Esophagus muscularis mucosa (tissue), 4 donors: ENCODE data around the gene GALNT13. TPM values are rescaled to one million over a fixed set of nuclear protein-coding genes. Genes with fewer than 3 reads are reported as not detected.

Source experiments
- DNase-seq: peaks from one replicate; pipeline ENCODE4 v3.0.0-alpha.2; 2017; ENCODE audit errors: extremely low spot score
- H3K27ac ChIP-seq, 4 donors: fragments of 200-600 bp; sonication (generic); replicated peaks in 1 of 4; 1 replicate in 3 of 4; 2 replicates in 1 of 4; pipeline ENCODE4 v1.5.1; 2016 to 2019; ENCODE audit warnings: mild to moderate bottlenecking in 1 of 4
- H3K27me3 ChIP-seq, 4 donors: fragments of 200-600 bp; sonication (generic); one replicate each; pipeline versions ENCODE4 v1.5.1 to v1.6.0; 2016 to 2019
- H3K36me3 ChIP-seq, 4 donors: fragments of 200-600 bp; sonication (generic); one replicate each; pipeline ENCODE4 v1.5.1; 2016 to 2019
- H3K4me1 ChIP-seq, 4 donors: fragments of 200-600 bp; sonication (generic); one replicate each; pipeline ENCODE4 v1.5.1; 2016 to 2019
- H3K4me3 ChIP-seq, 4 donors: fragments of 200-600 bp; sonication (generic); 1 replicate in 2 of 4; 2 replicates in 2 of 4; pipeline ENCODE4 v1.5.1; 2016 to 2019; ENCODE audit warnings: mild to moderate bottlenecking in 4 of 4, moderate library complexity in 1 of 4
- H3K9me3 ChIP-seq, 4 donors: fragments of 200-600 bp; sonication (generic); 1 replicate in 3 of 4; 2 replicates in 1 of 4; pipeline ENCODE4 v1.5.1; 2016 to 2019
- CTCF ChIP-seq, 3 experiments: fragments of 200-600 bp in 2 of 3; fragments of 450-650 bp in 1 of 3; sonication (generic) in 2 of 3; IDR thresholded peaks; one replicate each; pipeline ENCODE4 v1.5.1; 2017 to 2019; ENCODE audit warnings: antibody characterized with exemption in 3 of 3, mild to moderate bottlenecking in 2 of 3, moderate library complexity in 1 of 3
- EP300 ChIP-seq: sonication (generic); formaldehyde crosslinking; IDR thresholded peaks from one replicate; pipeline ENCODE4 v1.6.1; 2017; ENCODE audit warnings: antibody characterized with exemption
- POLR2A ChIP-seq: fragments of 450-650 bp; IDR thresholded peaks from one replicate; pipeline ENCODE4 v1.6.1; 2017; ENCODE audit warnings: antibody characterized with exemption, moderate library complexity, mild to moderate bottlenecking, low read depth
- POLR2AphosphoS5 ChIP-seq, 2 donors: sonication (generic); formaldehyde crosslinking; IDR thresholded peaks; one replicate each; pipeline ENCODE4 v1.6.1; 2017; ENCODE audit warnings: antibody characterized with exemption in 2 of 2
- WGBS: methylation state at CpG from one replicate; pipeline ENCODE4 v1.1.5; 2018; 5-methylcytosine and 5-hydroxymethylcytosine counted together
- intact Hi-C: fragments of 100-400 bp; cut with DNase I; formaldehyde crosslinking; loops from one replicate; pipeline ENCODE4 v1.15.1; 2023
- total RNA-seq, 4 donors: library from RNA; depleted of rRNA; stranded (reverse); fragments of >200 nt; gene quantifications; one replicate each; pipeline versions ENCODE4 v1.1.0 to v1.2.1, GENCODE V29; 2016

Gene GALNT13
- total RNA-seq, 4 donors from 2014 or later: 0.34 to 0.50 (median 0.40) TPM

- intact Hi-C loops: no loop called here
- no peak for TF ChIP-seq CTCF (IDR thresholded peaks at IDR 0.05)
- no peak for TF ChIP-seq EP300
- no peak for TF ChIP-seq POLR2A
- no peak for TF ChIP-seq POLR2AphosphoS5 (IDR thresholded peaks at IDR 0.05)
- H3K4me3 ChIP-seq: no peak overlapping the region
- DNase-seq: no peak
- H3K9me3 ChIP-seq: no peaks in the 10 kb centered on the region
- no peak overlapping the region for H3K27ac ChIP-seq
- H3K27me3 ChIP-seq: no peaks in the 10 kb centered on the region
- H3K36me3 ChIP-seq: no peaks in the 10 kb centered on the region
- WGBS: 64% methylated on average over 3 of the region's 3 CpGs
- no peaks in the 10 kb centered on the region for H3K4me1 ChIP-seq
These were observed 479.2 kb downstream of the GALNT13 start for GRCh38 chr2:154350911-154351310.

GRCh38 chr2:154361276-154361675, 489.6 kb downstream of the GALNT13 start:
- TF ChIP-seq POLR2AphosphoS5 (IDR thresholded peaks at IDR 0.05) (no peak), EP300 (no peak), CTCF (IDR thresholded peaks at IDR 0.05) (no peak), POLR2A (no peak)
- peaks cover 0 to 7% (median 5%) of the 10 kb centered on the region in 4 donors for H3K4me1 ChIP-seq
- no peak for DNase-seq
- no peak overlapping the region for H3K27ac ChIP-seq
- 61% methylated on average over 2 of the region's 2 CpGs for WGBS
- intact Hi-C loops: no loop called here
- no peak overlapping the region for H3K4me3 ChIP-seq
- no peaks in the 10 kb centered on the region for H3K36me3 ChIP-seq
- no peaks in the 10 kb centered on the region for H3K9me3 ChIP-seq
- no peaks in the 10 kb centered on the region for H3K27me3 ChIP-seq

GRCh38 chr2:154368153-154368552, 496.4 kb downstream of the GALNT13 start:
- H3K27me3 ChIP-seq: no peaks in the 10 kb centered on the region
- no peaks in the 10 kb centered on the region for H3K9me3 ChIP-seq
- peaks cover 0 to 11% (median 6%) of the 10 kb centered on the region in 4 donors for H3K4me1 ChIP-seq
- TF ChIP-seq EP300: no peak
- TF ChIP-seq POLR2A: no peak
- TF ChIP-seq CTCF (IDR thresholded peaks at IDR 0.05): no peak
- no peak for TF ChIP-seq POLR2AphosphoS5 (IDR thresholded peaks at IDR 0.05)
- no peak overlapping the region for H3K4me3 ChIP-seq
- H3K27ac ChIP-seq: no peak overlapping the region
- H3K36me3 ChIP-seq: no peaks in the 10 kb centered on the region
- intact Hi-C loops: no loop called here
- 95% methylated on average over 2 of the region's 2 CpGs for WGBS
- DNase-seq: no peak

GRCh38 chr2:154370873-154371272, 499.2 kb downstream of the GALNT13 start:
- Histone ChIP-seq H3K4me1 (peaks cover 0 to 18% (median 6%) of the 10 kb centered on the region in 4 donors), H3K27me3 (no peaks in the 10 kb centered on the region), H3K4me3 (no peak overlapping the region), H3K9me3 (no peaks in the 10 kb centered on the region), H3K36me3 (no peaks in the 10 kb centered on the region), H3K27ac (no peak overlapping the region)
- intact Hi-C loops: no loop called here
- TF ChIP-seq CTCF (IDR thresholded peaks at IDR 0.05) (no peak), EP300 (no peak)
- no peak for DNase-seq

- Histone ChIP-seq H3K4me1 (peaks cover 0 to 7% (median 0%) of the 10 kb centered on the region in 4 donors), H3K9me3 (no peaks in the 10 kb centered on the region), H3K36me3 (no peaks in the 10 kb centered on the region), H3K27ac (no peak overlapping the region), H3K27me3 (no peaks in the 10 kb centered on the region), H3K4me3 (no peak overlapping the region)
- intact Hi-C loops: no loop called here
- no peak for DNase-seq
- WGBS: 80% methylated on average over 1 of the region's 1 CpG
- TF ChIP-seq POLR2A (no peak), EP300 (no peak), CTCF (IDR thresholded peaks at IDR 0.05) (no peak), POLR2AphosphoS5 (IDR thresholded peaks at IDR 0.05) (no peak)
These were observed 502.7 kb downstream of the GALNT13 start for GRCh38 chr2:154374416-154374815.
